ENCODE results near the gene YJEFN3.

Gene YJEFN3

DNA sequence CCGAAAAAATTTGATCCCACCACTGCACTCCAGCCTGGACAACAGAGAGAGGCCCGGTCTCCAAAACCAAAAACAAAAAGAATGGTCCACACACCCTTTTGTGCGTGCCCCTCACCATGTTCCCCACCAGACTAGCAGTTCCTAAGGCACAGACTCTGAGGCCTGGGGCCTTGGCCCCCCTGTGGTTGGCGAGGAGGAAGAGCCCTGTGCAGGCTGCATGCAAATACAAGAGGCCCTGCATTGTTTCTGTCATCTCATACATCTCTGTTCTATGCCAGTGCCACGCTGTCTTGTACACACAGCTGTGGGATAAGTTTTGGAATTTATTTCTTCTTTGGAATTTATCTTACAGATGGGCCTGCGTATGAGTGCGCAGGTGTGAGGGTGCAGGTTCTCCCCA lies 4.7 kb upstream of the YJEFN3 start:
- ATAC-seq = no peak

GRCh38 chr19:19525611-19526380 lies 2.9 kb upstream of the YJEFN3 start:
- ATAC-seq = no peak

DNA sequence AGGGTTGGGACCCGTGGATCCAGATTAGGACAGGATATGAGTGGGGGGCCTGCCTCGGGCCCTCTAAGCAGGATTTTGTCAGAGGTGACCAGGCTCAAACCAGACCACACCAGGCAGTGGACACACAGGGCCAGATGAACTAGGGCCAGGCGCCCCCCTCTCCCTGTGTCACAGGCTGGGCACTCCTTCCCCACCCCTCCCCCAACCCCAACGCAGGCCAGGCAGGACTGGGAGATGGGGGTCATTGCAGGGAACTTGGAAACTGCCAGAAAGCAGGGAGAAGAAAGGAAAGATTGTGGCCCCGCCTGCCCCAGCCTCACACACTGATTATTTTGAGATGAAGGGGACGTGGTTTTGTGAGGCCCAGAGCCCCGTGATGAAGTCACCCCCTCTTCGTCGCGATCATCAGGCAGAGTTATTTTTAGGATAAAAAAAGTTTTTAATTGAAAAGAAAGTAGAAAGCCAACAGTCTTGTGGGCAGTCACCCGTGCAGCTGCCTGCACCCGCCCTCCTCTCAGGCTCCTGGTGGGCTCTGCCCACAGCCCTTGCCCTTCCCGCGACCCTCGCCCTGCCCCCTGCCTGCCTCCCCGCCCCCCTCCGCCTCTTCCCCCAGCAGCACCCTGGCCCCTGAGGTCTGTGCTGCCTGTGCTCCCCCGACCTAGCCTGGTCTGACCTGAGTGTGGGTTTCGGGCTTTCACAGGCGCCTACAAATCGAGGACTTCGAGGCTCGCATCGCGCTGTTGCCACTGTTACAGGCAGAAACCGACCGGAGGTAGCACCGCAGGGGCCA lies 1.9 kb upstream of the YJEFN3 start:
- no peak for ATAC-seq

DNA sequence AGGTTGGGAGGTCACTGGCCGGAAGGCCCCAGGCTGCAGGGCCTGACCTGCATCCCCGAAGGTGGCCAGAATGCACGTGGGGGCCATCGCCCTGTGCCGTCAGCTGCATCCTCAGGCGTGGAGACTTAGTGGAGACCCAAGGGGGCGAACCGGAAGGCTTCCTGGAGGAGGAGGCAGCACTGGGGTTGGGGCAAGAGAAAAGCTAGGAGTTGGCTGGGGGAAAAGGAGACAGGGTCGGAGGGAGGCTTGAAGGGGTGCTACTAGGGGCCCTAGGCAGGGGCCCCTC lies 1.4 kb upstream of the YJEFN3 start:
- no peak for ATAC-seq

DNA sequence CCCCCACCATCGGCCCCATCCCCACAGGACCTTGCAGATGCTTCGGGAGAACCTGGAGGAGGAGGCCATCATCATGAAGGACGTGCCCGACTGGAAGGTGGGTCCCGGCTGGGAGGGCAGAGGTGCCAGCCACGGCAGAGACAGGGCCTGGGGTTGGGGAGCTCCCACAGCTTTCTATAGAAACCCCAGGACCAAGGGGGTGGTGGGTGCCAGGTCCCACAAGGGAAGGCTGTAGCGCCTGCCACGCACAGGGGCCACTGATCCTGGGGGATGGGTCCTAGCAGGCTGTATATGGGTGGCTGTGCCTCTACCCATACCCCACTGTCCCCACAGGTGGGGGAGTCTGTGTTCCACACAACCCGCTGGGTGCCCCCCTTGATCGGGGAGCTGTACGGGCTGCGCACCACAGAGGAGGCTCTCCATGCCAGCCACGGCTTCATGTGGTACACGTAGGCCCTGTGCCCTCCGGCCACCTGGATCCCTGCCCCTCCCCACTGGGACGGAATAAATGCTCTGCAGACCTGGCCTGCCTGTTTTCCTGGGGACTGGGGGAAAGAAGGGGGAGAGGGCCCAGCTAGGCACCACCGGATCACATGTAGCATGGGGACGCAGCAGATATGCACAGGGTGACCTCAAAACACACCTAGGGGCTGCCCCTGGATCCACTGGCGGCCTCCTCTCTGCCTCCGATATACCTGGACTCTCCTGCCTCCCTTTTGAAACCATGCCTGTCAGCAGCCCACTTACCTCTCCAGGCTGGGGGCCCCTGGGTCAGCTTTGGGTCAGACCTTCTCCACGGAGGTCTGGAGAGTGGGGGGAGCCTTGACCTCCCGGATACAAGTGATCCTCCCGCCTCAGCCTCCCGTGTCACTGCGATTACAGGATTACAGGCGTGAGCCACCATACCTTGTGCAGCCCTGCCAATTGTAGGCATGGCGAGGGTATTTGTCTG lies 761 bp upstream of the YJEFN3 start:
- no peak for ATAC-seq

DNA sequence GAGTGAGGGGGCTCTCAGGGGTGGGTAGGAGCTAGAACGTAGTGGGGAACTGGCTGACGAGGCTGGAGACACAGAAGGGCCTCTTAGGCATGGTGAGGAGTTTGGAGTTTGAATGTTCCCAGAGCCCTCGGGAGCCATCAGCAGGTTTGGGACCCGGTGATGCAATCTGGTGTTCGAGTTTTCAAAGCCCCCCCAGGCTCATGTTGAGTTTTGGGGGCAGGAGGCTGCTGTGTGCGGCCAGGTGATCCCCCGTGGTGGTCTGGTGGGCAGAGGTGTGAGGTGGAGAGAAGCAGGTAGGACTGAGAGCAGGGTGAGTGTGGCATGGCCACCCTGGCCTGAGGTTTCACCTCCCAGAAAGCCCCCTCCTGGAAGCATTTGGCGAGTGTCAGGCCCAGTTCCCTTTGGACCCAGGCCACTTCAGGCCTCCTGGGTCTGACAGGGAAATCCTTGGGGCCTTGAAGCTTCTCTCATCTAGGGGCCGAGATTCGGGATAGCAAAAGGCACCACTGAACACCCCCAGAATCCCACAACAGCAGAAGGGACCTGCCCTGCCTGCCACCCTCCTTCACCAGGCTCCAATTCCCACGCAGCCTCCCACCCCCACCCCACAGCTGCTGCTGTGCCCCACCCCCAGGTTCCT lies 1.2 kb downstream of the YJEFN3 start:
- no peak for ATAC-seq

- no peak for ATAC-seq
Observed at GRCh38 chr19:19530423-19530804, 1.7 kb downstream of the YJEFN3 start.

- no peak for ATAC-seq
Observed at GRCh38 chr19:19530889-19531288, 2.2 kb downstream of the YJEFN3 start.

DNA sequence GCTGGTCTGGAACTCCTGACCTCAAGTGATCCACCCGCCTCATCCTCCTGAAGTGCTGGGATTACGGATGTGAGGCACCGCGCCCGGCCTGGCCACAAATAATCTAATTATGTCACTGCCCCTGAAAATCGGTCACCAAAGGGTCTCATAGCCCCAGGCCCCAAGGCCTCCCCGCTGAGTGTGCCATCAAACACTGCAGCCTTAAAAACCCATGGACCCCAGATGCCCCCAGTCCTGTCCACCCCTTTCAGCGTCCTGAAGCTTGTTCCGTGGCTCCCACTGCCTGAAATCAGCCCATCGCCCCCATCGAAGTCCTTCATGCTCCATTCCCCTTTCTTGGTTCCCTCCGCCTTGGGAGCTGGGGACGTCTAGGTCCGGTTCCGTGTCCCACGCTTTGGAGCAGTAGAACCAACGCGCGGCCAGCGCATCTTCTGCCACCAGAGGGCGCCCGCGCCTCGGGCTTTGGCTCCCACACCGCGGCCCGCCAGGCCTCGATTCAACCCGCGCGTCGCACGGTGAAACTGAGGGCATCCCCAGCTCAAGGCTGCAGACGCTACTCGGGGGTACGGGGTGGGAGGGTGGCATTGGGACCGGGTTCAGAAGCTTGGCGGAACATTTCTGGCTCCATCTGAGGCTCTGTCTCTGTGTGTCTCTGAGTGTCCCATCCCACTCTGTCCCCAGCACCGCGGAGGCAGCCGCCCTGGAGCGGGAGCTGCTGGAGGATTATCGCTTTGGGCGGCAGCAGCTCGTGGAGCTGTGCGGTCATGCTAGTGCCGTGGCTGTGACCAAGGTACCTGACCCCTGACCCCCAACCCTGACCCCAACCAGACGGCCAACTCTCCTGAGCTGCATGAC lies 3.5 kb downstream of the YJEFN3 start:
- peak; percentile 85 to 89 for ATAC-seq

DNA sequence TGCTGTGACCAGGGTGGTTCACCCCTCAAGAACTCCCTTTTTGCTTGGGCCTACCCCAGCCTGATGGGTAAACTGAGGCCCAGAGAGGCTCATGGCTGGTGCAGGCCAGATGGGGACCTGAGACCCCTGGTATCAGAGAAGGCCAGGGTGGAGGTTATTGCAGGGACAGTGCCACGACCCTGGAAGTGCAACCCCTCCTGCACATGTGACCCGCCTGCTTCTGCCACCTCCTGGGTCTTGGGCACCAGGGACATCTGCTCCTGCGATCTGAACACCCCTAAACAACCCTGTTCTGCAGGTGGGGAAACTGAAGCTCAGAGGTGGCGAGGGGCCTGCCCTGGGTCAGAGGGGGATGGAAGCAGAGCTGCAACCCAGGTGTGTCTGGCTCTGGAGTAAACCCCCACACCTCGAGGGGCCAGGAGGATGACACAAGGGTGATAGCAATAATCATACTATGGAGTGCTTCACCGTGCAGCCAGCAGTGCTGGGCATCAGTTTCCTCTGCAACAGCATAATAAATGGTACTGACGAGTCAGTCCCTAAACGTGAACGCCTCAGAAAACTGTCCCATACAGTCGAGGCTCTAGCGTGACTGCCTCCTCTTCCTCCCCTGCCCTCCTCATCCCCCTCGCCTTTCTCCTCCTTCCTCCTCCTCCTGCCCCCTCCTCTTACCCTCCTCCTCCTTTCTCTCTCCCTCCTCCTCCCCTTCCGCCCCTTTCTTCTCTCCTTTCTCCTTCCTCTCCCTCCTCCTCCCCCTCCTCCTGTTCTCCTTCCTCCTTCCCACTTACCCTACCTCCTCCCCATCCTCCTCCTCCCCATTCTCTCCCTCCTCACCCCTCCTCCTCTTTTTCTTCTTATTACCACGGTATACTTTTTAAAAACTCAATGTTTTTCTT lies 4.3 kb downstream of the YJEFN3 start:
- no peak for ATAC-seq

GRCh38 chr19:19533841-19534240 lies 5.1 kb downstream of the YJEFN3 start:
- ATAC-seq = no peak

GRCh38 chr19:19534556-19535265 lies 6.0 kb downstream of the YJEFN3 start:
- ATAC-seq = no peak

DNA sequence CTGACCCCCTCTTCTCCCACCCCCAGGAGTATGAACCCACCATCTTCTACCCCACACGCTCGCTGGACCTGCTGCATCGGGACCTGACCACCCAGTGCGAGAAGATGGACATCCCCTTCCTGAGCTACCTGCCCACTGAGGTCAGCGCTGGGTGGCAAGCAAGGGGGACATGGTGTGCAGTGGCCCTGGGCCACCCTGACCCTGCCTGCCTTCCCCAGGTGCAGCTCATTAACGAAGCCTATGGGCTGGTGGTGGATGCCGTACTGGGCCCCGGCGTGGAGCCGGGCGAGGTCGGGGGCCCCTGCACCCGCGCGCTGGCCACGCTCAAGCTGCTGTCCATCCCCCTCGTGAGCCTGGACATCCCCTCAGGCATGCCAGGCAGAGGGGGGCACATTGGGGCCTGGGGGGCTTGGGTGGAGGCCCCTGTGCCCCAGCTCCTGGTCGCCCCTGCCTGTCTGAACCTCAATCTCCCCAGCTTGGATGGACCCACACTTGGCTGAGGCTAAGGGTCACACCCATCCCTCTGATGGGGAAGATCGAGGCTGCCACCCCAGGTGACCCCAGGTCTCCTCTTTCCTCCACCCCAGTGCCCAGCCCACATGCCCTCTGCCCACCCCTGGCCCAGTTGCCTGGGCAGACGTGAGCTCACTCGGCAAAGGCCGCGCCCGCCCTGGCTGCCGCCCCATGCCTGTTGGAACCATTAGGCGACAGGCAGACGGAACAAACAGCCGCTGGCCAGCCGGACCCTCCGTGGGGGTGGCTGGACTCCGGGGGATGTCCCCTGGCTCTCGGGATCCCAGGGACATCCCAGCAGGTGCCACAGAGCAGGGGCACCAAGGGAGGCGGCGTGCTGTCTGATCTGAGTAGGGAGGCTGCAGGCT lies 6.8 kb downstream of the YJEFN3 start:
- no peak for ATAC-seq

DNA sequence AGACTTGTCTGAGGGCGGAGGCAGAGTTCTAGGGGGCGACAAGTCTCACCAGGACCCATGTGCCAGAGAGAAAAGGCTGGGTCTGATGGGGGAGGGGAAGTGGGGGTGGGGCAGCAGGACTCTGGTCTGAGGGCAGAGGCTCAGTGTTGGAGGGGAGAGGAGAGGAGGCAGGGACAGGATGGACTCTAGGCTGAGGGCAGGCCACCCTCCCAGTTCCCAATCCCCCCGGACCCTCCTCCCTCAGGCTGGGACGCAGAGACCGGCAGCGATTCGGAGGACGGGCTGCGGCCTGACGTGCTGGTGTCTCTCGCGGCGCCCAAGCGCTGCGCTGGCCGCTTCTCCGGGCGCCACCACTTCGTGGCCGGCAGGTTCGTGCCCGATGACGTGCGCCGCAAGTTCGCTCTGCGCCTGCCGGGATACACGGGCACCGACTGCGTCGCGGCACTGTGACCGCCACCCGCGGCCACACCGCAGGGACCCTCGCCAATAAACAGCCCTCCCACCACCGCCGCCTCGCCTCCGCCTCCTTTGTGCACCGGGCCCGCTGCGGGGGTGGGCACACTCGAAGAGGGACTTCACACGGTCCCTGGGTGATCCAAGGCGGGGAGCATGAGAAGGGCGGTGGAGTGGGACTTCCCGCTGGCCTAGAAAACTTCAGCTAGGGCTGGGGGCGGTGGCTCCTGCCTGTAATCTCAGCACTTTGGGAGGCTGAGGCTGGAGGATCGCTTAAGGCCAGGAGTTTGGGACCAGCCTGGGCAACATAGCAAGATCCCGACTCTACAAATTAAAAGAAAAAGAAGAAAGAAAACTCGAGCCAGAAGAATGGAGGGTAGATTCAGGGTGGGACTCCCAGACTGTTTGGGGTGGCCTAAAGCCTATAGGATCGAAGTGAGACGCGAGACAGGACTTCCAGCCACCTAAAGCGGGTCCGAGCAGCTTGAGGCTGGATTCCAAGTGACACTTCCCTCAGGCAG lies 8.7 kb downstream of the YJEFN3 start:
- ATAC-seq = no peak

DNA sequence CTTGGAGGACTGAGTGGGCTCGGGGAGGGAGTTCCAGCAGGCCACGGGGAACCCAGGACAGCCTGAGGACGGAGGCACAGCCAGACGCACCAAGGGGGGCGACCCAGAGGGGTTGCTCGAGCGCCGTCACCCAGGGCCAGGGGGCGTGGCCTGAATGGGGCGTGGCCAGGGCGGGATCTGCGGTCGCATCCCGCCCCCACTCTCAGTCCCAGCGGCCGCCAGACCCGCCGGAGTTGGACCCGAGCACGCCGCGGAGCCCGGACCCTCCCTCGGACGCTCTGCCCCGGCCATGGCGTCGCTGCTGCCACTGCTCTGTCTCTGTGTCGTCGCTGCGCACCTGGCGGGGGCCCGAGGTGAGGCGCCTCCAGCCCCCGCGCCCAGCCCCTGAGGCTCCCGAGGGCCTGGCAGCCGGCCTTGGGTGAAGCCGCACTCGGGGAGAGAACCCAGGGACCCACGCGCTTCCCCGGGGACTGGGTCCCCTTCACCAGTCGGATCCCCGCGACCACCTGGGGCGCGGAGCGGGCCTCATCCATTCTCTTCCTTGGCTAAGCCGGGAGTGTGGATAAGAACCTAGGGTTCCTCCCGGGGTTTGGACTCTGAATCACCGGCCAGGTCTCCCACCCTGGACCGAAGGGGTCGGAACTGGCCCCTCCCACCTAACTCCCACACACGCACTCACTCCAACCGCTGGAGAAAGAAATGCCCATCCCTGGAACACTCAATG lies 9.5 kb downstream of the YJEFN3 start, which contains the start of gene CILP2:
Gene CILP2, plus strand, starts transcription at position 205 of the 724 bp plus-strand sequence. Its CDS starts 85 bp downstream, at position 290.
- ATAC-seq = peak; percentile 15 to 19

DNA sequence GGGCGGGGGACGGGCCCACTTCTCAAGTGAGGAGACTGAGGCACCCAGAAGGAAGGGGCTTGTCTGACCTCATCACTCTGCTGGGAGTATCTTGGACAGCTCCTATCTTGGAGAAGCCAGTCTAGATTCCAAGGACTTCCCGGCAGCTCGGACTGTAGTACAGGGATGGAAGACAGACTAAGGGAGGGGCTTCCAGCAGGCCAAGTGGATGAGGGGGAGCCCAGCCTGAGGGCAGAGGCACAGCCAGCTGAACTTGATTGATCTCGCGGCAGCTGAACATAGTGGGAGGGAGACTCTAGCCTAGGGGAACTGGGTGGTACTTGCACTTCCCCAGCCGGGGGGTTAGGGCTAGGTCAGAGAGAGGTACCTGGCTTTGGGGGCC lies 10.1 kb downstream of the YJEFN3 start:
- no peak for ATAC-seq

- ATAC-seq = no peak
Observed at GRCh38 chr19:19539698-19540063, 11.0 kb downstream of the YJEFN3 start.

All from activated CD4-positive, CD25-positive, alpha-beta regulatory T cell treated with anti-CD3 and anti-CD28 coated beads, Interleukin-2, amount 50 U/mL, for 24 hours (primary cell).